Prostate gland (tissue), 2 donors: ENCODE results near the gene TAS2R40. TPM values are rescaled to one million over a fixed set of nuclear protein-coding genes. Genes with fewer than 3 reads are reported as not detected.

Source experiments
- DNase-seq: peaks from one replicate; pipeline ENCODE4 v3.0.0-alpha.2; 2019; ENCODE audit warnings: low spot score
- H3K27ac ChIP-seq, 2 donors: fragments of 200-600 bp; sonication (generic); 2 replicates each; pipeline ENCODE4 v1.5.1; 2017 to 2019
- H3K27me3 ChIP-seq: fragments of 200-600 bp; sonication (generic); replicated peaks from 2 replicates; pipeline ENCODE4 v1.5.1; 2019; ENCODE audit not compliant: insufficient read depth
- H3K36me3 ChIP-seq, 2 donors: fragments of 200-600 bp; sonication (generic); 1 replicate in 1 of 2; 2 replicates in 1 of 2; pipeline versions ENCODE4 v1.5.1 to v1.8.1; 2017 to 2019
- H3K4me1 ChIP-seq: fragments of 200-600 bp; sonication (generic); replicated peaks from 2 replicates; pipeline ENCODE4 v1.5.1; 2019
- H3K4me3 ChIP-seq, 2 donors: fragments of 200-600 bp; sonication (generic); 2 replicates each; pipeline ENCODE4 v1.5.1; 2017 to 2019
- H3K9me3 ChIP-seq: fragments of 200-600 bp; sonication (generic); 2 replicates; pipeline ENCODE4 v1.5.1; 2017
- CTCF ChIP-seq, 4 experiments: fragments of 200-600 bp in 2 of 4; fragments of 450-650 bp in 2 of 4; sonication (generic) in 2 of 4; IDR thresholded peaks; 1 replicate in 3 of 4; 2 replicates in 1 of 4; pipeline ENCODE4 v1.5.1; 2016 to 2019; ENCODE audit warnings: antibody characterized with exemption in 4 of 4, mild to moderate bottlenecking in 2 of 4, moderate library complexity in 2 of 4
- POLR2A ChIP-seq: fragments of 450-650 bp; IDR thresholded peaks from one replicate; pipeline ENCODE4 v1.6.1; 2016; ENCODE audit warnings: antibody characterized with exemption, mild to moderate bottlenecking
- POLR2AphosphoS5 ChIP-seq: sonication (generic); formaldehyde crosslinking; IDR thresholded peaks from one replicate; pipeline ENCODE4 v1.6.1; 2017; ENCODE audit warnings: antibody characterized with exemption
- WGBS: methylation state at CpG from one replicate; pipeline ENCODE4 v1.1.5; 2018; 5-methylcytosine and 5-hydroxymethylcytosine counted together
- intact Hi-C: fragments of 100-400 bp; cut with DNase I; formaldehyde crosslinking; loops from one replicate; pipeline ENCODE4 v1.14.2; 2022
- total RNA-seq, 2 donors: library from RNA; depleted of rRNA; stranded (reverse); fragments of >200 nt; gene quantifications; one replicate each; pipeline ENCODE4 v1.1.0, GENCODE V29; 2016

The TAS2R40 gene
- total RNA-seq, 2 donors from 2014 or later: not detected

GRCh38 chr7:143245123-143245522, 23.3 kb downstream of the TAS2R40 start:
- DNase-seq: peak; percentile 15
- TF ChIP-seq POLR2A (no peak), CTCF (IDR thresholded peaks at IDR 0.05) (no peak), POLR2AphosphoS5 (peak; percentile 72)
- H3K4me1 ChIP-seq: no peaks in the 10 kb centered on the region
- H3K27ac ChIP-seq: no peak overlapping the region
- no peaks in the 10 kb centered on the region for H3K36me3 ChIP-seq
- WGBS: 22% methylated on average over 3 of the region's 3 CpGs
- no peaks in the 10 kb centered on the region for H3K9me3 ChIP-seq
- H3K27me3 ChIP-seq: no peaks in the 10 kb centered on the region
- intact Hi-C loops: no loop called here
- no peak overlapping the region for H3K4me3 ChIP-seq

GRCh38 chr7:143247372-143247771, 25.5 kb downstream of the TAS2R40 start:
- WGBS: 82% methylated on average over 1 of the region's 1 CpG
- no peaks in the 10 kb centered on the region for H3K36me3 ChIP-seq
- intact Hi-C loops: no loop called here
- no peaks in the 10 kb centered on the region for H3K9me3 ChIP-seq
- DNase-seq: no peak
- no peak overlapping the region for H3K27ac ChIP-seq
- TF ChIP-seq CTCF (IDR thresholded peaks at IDR 0.05) (no peak), POLR2AphosphoS5 (no peak), POLR2A (no peak)
- H3K4me3 ChIP-seq: no peak overlapping the region
- no peaks in the 10 kb centered on the region for H3K27me3 ChIP-seq
- H3K4me1 ChIP-seq: no peaks in the 10 kb centered on the region

GRCh38 chr7:143248761-143249354, 27.0 kb downstream of the TAS2R40 start:
- no peak overlapping the region for H3K4me3 ChIP-seq
- no peaks in the 10 kb centered on the region for H3K9me3 ChIP-seq
- no peak for TF ChIP-seq CTCF (IDR thresholded peaks at IDR 0.05)
- H3K36me3 ChIP-seq: no peaks in the 10 kb centered on the region
- H3K27me3 ChIP-seq: no peaks in the 10 kb centered on the region
- DNase-seq: no peak
- H3K4me1 ChIP-seq: no peaks in the 10 kb centered on the region
- WGBS: 91% methylated on average over 2 of the region's 2 CpGs
- intact Hi-C loops: no loop called here
- H3K27ac ChIP-seq: no peak overlapping the region

GRCh38 chr7:143250199-143250598, 28.4 kb downstream of the TAS2R40 start:
- Histone ChIP-seq H3K4me3 (no peak overlapping the region), H3K9me3 (no peaks in the 10 kb centered on the region), H3K27me3 (no peaks in the 10 kb centered on the region), H3K36me3 (no peaks in the 10 kb centered on the region), H3K27ac (no peak overlapping the region), H3K4me1 (no peaks in the 10 kb centered on the region)
- intact Hi-C loops: no loop called here
- no peak for DNase-seq
- TF ChIP-seq CTCF (IDR thresholded peaks at IDR 0.05): no peak
- TF ChIP-seq POLR2AphosphoS5: no peak
- TF ChIP-seq POLR2A: no peak

- Histone ChIP-seq H3K36me3 (no peaks in the 10 kb centered on the region), H3K4me1 (no peaks in the 10 kb centered on the region), H3K4me3 (no peak overlapping the region), H3K27me3 (no peaks in the 10 kb centered on the region), H3K27ac (no peak overlapping the region), H3K9me3 (no peaks in the 10 kb centered on the region)
- intact Hi-C loops: no loop called here
- WGBS: 94% methylated on average over 1 of the region's 1 CpG
- DNase-seq: no peak
- TF ChIP-seq CTCF (IDR thresholded peaks at IDR 0.05) (no peak), POLR2AphosphoS5 (no peak), POLR2A (no peak)
These were observed 29.0 kb downstream of the TAS2R40 start for GRCh38 chr7:143250822-143251221.
